Measurements from ENCODE around the gene SEC14L5. TPM values are rescaled to one million over a fixed set of nuclear protein-coding genes. Genes with fewer than 3 reads are reported as not detected.

The SEC14L5 gene
- polyA plus RNA-seq, 1 donor from 2014 or later: 0.43 TPM

Other genes with a start within 250 kb of the SEC14L5 start
- gene ANKS3, start 224.1 kb upstream of the SEC14L5 start, polyA plus RNA-seq: 53.9 and 65.2 TPM in 2 replicates
- 3.4 and 6.2 TPM in 2 replicates for gene DNAAF8, start 223.8 kb upstream of the SEC14L5 start, polyA plus RNA-seq
- gene ZNF500, start 191.2 kb upstream of the SEC14L5 start, polyA plus RNA-seq: 16.0 and 29.0 TPM in 2 replicates
- 1.8 and 4.7 TPM in 2 replicates for gene SEPTIN12, start 170.0 kb upstream of the SEC14L5 start, polyA plus RNA-seq
- gene SMIM22, start 163.0 kb upstream of the SEC14L5 start, polyA plus RNA-seq: not detected in 2 replicates
- gene ROGDI, start 155.7 kb upstream of the SEC14L5 start, polyA plus RNA-seq: 203 and 241 TPM in 2 replicates
- 78.6 and 87.6 TPM in 2 replicates for gene GLYR1, start 111.0 kb upstream of the SEC14L5 start, polyA plus RNA-seq
- gene UBN1, start 110.8 kb upstream of the SEC14L5 start, polyA plus RNA-seq: 17.1 and 18.5 TPM in 2 replicates
- 0.66 and 0.81 TPM in 2 replicates for gene PPL, start 21.2 kb upstream of the SEC14L5 start, polyA plus RNA-seq
- gene NAGPA, start 75.6 kb downstream of the SEC14L5 start, polyA plus RNA-seq: 33.1 and 36.6 TPM in 2 replicates
- not detected in 2 replicates for gene C16orf89, start 107.6 kb downstream of the SEC14L5 start, polyA plus RNA-seq
- 13.9 and 18.1 TPM in 2 replicates for gene ALG1, start 113.5 kb downstream of the SEC14L5 start, polyA plus RNA-seq
- 4.6 and 6.3 TPM in 2 replicates for gene EEF2KMT, start 139.5 kb downstream of the SEC14L5 start, polyA plus RNA-seq

All from neural cell (in vitro differentiated cells).